H9 (cell line): ENCODE results near the gene ST3GAL6. TPM values are rescaled to one million over a fixed set of nuclear protein-coding genes. Genes with fewer than 3 reads are reported as not detected.

Experiments
- DNase-seq: peaks from one replicate; pipeline ENCODE4 v3.0.0-alpha.2; 2017
- H2AFZ ChIP-seq: one replicate; pipeline ENCODE4 v1.6.1; 2013; ENCODE audit warnings: mild to moderate bottlenecking, low read length, control low read depth, moderate library complexity
- H2AK5ac ChIP-seq: 2 replicates; pipeline ENCODE4 v1.6.1; 2013; ENCODE audit warnings: low read length, control low read depth, mixed read lengths; ENCODE audit not compliant: insufficient read length
- H2BK120ac ChIP-seq: one replicate; pipeline ENCODE4 v1.6.1; 2013; ENCODE audit warnings: low read depth, mild to moderate bottlenecking, low read length, control low read depth, inconsistent platforms; ENCODE audit not compliant: poor library complexity, severe bottlenecking
- H2BK12ac ChIP-seq: 2 replicates; pipeline ENCODE4 v1.6.1; 2013; ENCODE audit warnings: low read length, control low read depth, mixed read lengths, low read depth; ENCODE audit not compliant: insufficient read length
- H2BK15ac ChIP-seq: 2 replicates; pipeline ENCODE4 v1.6.1; 2013; ENCODE audit warnings: low read depth, low read length, control low read depth
- H2BK20ac ChIP-seq: one replicate; pipeline ENCODE4 v1.6.1; 2013; ENCODE audit warnings: low read depth, mild to moderate bottlenecking, low read length, control low read depth, inconsistent platforms; ENCODE audit not compliant: poor library complexity, severe bottlenecking
- H2BK5ac ChIP-seq: 2 replicates; pipeline ENCODE4 v1.6.1; 2013; ENCODE audit warnings: low read length, control low read depth, mixed read lengths; ENCODE audit not compliant: insufficient read length
- H3K14ac ChIP-seq: 2 replicates; pipeline ENCODE4 v1.6.1; 2013; ENCODE audit warnings: low read length, control low read depth; ENCODE audit not compliant: insufficient read depth
- H3K18ac ChIP-seq: 2 replicates; pipeline ENCODE4 v1.6.1; 2013; ENCODE audit warnings: low read depth, mild to moderate bottlenecking, mixed read lengths, low read length, control low read depth; ENCODE audit not compliant: insufficient read length
- H3K23ac ChIP-seq: 2 replicates; pipeline ENCODE4 v1.6.1; 2013; ENCODE audit warnings: low read length, control low read depth, mixed read lengths, low read depth; ENCODE audit not compliant: insufficient read length
- H3K23me2 ChIP-seq: 2 replicates; pipeline ENCODE4 v1.6.1; 2013; ENCODE audit warnings: low read depth, mild to moderate bottlenecking, mixed read lengths, low read length, control low read depth; ENCODE audit not compliant: insufficient read length, poor library complexity, severe bottlenecking
- H3K27ac ChIP-seq: 2 replicates; pipeline ENCODE4 v1.5.1; 2013; ENCODE audit warnings: low read length, control low read depth, mixed read lengths, low read depth; ENCODE audit not compliant: insufficient read length
- H3K27me3 ChIP-seq: 2 replicates; pipeline ENCODE4 v1.6.1; 2013; ENCODE audit warnings: low read length, control low read depth, inconsistent platforms; ENCODE audit not compliant: insufficient read depth
- H3K4ac ChIP-seq: 2 replicates; pipeline ENCODE4 v1.6.1; 2013; ENCODE audit warnings: low read depth, mild to moderate bottlenecking, control low read depth, inconsistent platforms, low read length, moderate library complexity
- H3K4me1 ChIP-seq: 2 replicates; pipeline ENCODE4 v1.6.1; 2013; ENCODE audit warnings: low read length, control low read depth, inconsistent platforms; ENCODE audit not compliant: insufficient read depth
- H3K4me2 ChIP-seq: 2 replicates; pipeline ENCODE4 v1.6.1; 2013; ENCODE audit warnings: low read length, control low read depth, mixed read lengths; ENCODE audit not compliant: insufficient read length, insufficient read depth
- H3K56ac ChIP-seq: 2 replicates; pipeline ENCODE4 v1.6.1; 2013; ENCODE audit warnings: low read depth, mild to moderate bottlenecking, mixed read lengths, low read length, control low read depth; ENCODE audit not compliant: insufficient read length
- H3K79me1 ChIP-seq: 2 replicates; pipeline ENCODE4 v1.6.1; 2013; ENCODE audit warnings: low read depth, mild to moderate bottlenecking, moderate library complexity, low read length, control low read depth, inconsistent platforms; ENCODE audit not compliant: insufficient read depth, poor library complexity, severe bottlenecking
- H3K79me2 ChIP-seq: 2 replicates; pipeline ENCODE4 v1.6.1; 2013; ENCODE audit warnings: low read length, control low read depth, inconsistent platforms; ENCODE audit not compliant: insufficient read depth
- H3K9ac ChIP-seq: 2 replicates; pipeline ENCODE4 v1.6.1; 2013; ENCODE audit warnings: low read length, control low read depth, mixed read lengths; ENCODE audit not compliant: insufficient read length; ENCODE audit errors: extremely low read depth
- H3K9me3 ChIP-seq: one replicate; pipeline ENCODE4 v1.6.1; 2013; ENCODE audit warnings: low read depth, low read length, inconsistent platforms; ENCODE audit not compliant: control insufficient read depth
- H3T11ph ChIP-seq: one replicate; pipeline ENCODE4 v1.6.1; 2013; ENCODE audit warnings: mild to moderate bottlenecking, low read length, control low read depth, inconsistent platforms
- H4K20me1 ChIP-seq: one replicate; pipeline ENCODE4 v1.6.1; 2013; ENCODE audit not compliant: control insufficient read depth, insufficient read length, insufficient read depth
- H4K5ac ChIP-seq: 2 replicates; pipeline ENCODE4 v1.6.1; 2013; ENCODE audit warnings: low read depth, mild to moderate bottlenecking, mixed read lengths, low read length, control low read depth; ENCODE audit not compliant: insufficient read length
- H4K8ac ChIP-seq: replicated peaks from 2 replicates; pipeline ENCODE4 v1.6.1; 2013; ENCODE audit warnings: low read length, control low read depth, mixed read lengths, low read depth; ENCODE audit not compliant: insufficient read length
- H4K91ac ChIP-seq: 2 replicates; pipeline ENCODE4 v1.6.1; 2013; ENCODE audit warnings: low read depth, mild to moderate bottlenecking, moderate library complexity, mixed read lengths, low read length, control low read depth; ENCODE audit not compliant: insufficient read length
- H3K27ac Mint-ChIP-seq, 3 experiments: 2 replicates in 2 of 3; 3 replicates in 1 of 3; pipeline ENCODE4 v1.8.0; 2020 to 2021; ENCODE audit warnings: mixed read lengths in 3 of 3, mild to moderate bottlenecking in 1 of 3, moderate library complexity in 1 of 3
- H3K27me3 Mint-ChIP-seq: 2 replicates; pipeline ENCODE4 v1.8.0; 2021; ENCODE audit warnings: low read depth, mild to moderate bottlenecking, moderate library complexity, mixed read lengths
- H3K36me3 Mint-ChIP-seq, 3 experiments: 2 replicates in 2 of 3; 3 replicates in 1 of 3; pipeline ENCODE4 v1.8.0; 2020 to 2021; ENCODE audit warnings: low read depth in 3 of 3, mixed read lengths in 3 of 3; ENCODE audit not compliant: insufficient read depth in 1 of 3
- H3K4me1 Mint-ChIP-seq, 2 experiments: 2 replicates each; pipeline ENCODE4 v1.8.0; 2020; ENCODE audit warnings: mixed read lengths in 2 of 2
- H3K4me3 Mint-ChIP-seq, 2 experiments: 2 replicates in 1 of 2; 3 replicates in 1 of 2; pipeline ENCODE4 v1.8.0; 2020 to 2021; ENCODE audit warnings: mild to moderate bottlenecking in 2 of 2, mixed read lengths in 2 of 2, moderate library complexity in 1 of 2
- H3K9me3 Mint-ChIP-seq, 2 experiments: 2 replicates in 1 of 2; 3 replicates in 1 of 2; pipeline ENCODE4 v1.8.0; 2020; ENCODE audit warnings: mild to moderate bottlenecking in 2 of 2, mixed read lengths in 2 of 2, moderate library complexity in 1 of 2
- CTCF ChIP-seq: fragments of 200-600 bp; sonication (generic); conservative IDR thresholded peaks from 3 replicates; pipeline ENCODE4 v1.8.0; 2021; ENCODE audit warnings: antibody characterized with exemption, mild to moderate bottlenecking
- WGBS: extraction: QIAGEN DNeasy Blood & Tissue Kit; methylation state at CpG from one replicate; pipeline ENCODE4 v1.1.7; 2013; ENCODE audit warnings: missing lambda C conversion rate, low lambda C conversion rate, mixed read lengths; ENCODE audit not compliant: insufficient read length; ENCODE audit errors: extremely low coverage; 5-methylcytosine and 5-hydroxymethylcytosine counted together
- total RNA-seq: library from RNA; stranded (reverse); gene quantifications from 2 replicates; pipeline ENCODE4 v1.2.1, GENCODE V29; 2021

The ST3GAL6 gene
- total RNA-seq, 1 experiment from 2014 or later, result 6.4 TPM

DNA sequence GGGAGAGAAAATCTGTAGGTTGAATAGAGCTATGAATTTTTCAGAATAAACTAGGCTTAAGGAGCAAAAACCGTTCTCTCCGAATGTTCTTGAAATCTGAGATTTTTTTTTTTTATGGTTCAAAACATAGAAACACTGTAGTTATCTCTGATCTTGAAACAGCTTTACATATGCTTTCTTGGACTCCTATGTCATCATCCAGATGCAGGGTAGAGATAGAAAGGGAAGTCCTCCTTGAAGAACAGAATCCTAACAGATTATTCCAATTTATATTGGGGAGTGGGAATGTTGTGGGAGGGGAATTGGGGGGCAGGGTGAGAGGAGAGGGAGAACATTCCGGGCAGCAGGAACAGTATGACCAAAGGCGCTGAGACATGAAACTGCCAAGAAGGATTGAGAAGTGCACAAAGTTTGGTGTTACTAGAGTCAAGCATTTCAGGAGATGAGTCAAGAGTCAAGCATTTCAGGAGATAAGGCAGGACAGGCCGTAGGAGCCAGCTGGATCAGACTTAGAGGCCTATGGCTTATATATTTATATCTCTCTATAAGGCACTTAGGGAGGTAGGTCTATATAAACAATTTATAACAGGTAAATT lies 21.9 kb upstream of the ST3GAL6 start:
- Histone ChIP-seq H2AFZ (no peak overlapping the region), H3K27ac (no peak overlapping the region), H3K9me3 (no peaks in the 10 kb centered on the region), H3K79me2 (no peaks in the 10 kb centered on the region), H3K79me1 (no peaks in the 10 kb centered on the region), H4K91ac (no peak overlapping the region), H3K18ac (no peak overlapping the region), H2BK20ac (no peak overlapping the region), H3K4ac (no peak overlapping the region), H2BK120ac (no peak overlapping the region), H3K27me3 (no peaks in the 10 kb centered on the region), H3K23me2 (no peaks in the 10 kb centered on the region), H3K23ac (no peak overlapping the region), H4K5ac (no peak overlapping the region), H3K56ac (no peak overlapping the region), H3K14ac (no peak overlapping the region), H4K8ac (no peak overlapping the region), H4K20me1 (no peaks in the 10 kb centered on the region), H3T11ph (no peak overlapping the region), H2BK5ac (no peak overlapping the region), H2AK5ac (no peak overlapping the region), H2BK15ac (no peak overlapping the region), H2BK12ac (no peak overlapping the region), H3K9ac (no peak overlapping the region), H3K4me1 (no peaks in the 10 kb centered on the region), H3K4me2 (no peak overlapping the region)
- H3K27ac Mint-ChIP-seq, result no peak overlapping the region
- H3K4me1 Mint-ChIP-seq, result 0 out of 4 replicates have a peak, but pooled peaks cover 0 to 3% of the 10 kb centered on the region in 2 experiments
- no peaks in the 10 kb centered on the region for H3K27me3 Mint-ChIP-seq
- H3K4me3 Mint-ChIP-seq, result no peak overlapping the region
- WGBS, result no CpG with 5 or more reads among the region's 5 CpGs
- no peak for TF ChIP-seq CTCF
- H3K9me3 Mint-ChIP-seq, result no peaks in the 10 kb centered on the region
- DNase-seq, result no peak
- H3K36me3 Mint-ChIP-seq, result peaks cover 0 to 1% (median 0%) of the 10 kb centered on the region in 3 experiments; a peak in 1 of 7 replicates
